ENCODE measurements around the gene KIFBP.
"Not testable (repeated sequence)": the region's sequence is repeated elsewhere in the genome, so short reads cannot be mapped to it uniquely, and the experiment has no call there.

Gene KIFBP

DNA sequence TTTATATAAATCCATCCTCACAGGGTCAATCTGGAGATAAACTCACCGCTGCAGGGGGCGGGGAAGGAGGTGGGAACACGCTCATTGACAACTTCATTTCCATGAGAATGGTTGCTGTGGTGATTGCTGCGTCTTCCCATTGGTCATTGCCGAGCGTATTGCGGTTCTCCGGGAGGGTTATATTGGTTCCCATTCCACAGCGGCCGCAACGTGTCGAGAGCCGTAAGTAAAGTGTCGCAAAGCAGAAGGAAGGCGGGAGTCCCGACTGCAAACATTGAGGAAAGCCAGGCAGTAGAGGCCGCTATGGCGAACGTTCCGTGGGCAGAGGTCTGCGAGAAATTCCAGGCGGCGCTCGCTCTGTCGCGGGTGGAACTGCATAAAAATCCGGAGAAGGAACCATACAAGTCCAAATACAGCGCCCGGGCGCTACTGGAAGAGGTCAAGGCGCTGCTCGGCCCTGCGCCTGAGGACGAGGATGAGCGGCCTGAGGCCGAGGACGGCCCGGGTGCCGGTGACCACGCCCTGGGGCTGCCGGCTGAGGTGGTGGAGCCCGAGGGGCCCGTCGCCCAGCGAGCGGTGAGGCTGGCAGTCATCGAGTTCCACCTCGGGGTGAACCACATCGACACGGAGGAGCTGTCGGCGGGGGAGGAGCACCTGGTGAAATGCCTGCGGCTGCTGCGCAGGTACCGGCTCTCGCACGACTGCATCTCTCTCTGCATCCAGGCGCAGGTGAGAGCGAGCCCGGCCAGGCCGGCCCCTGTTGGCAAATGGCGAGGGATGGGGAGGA, at the start of gene KIFBP:
TSS of gene KIFBP (plus strand) at position 274 of the 787 bp plus-strand sequence. CDS start at position 304, 30 bp downstream.
- DNase-seq (ENCODE audit: low spot score in 2 of 2) (peak; percentile 51 to 65), ATAC-seq (replicated peaks; ENCODE audit: extremely low read depth, poor library complexity, severe bottlenecking) (peak; percentile 76)
- H3K9me3 Mint-ChIP-seq, result no peaks in the 10 kb centered on the region
- H3K27me3 Mint-ChIP-seq, result no peaks in the 10 kb centered on the region
- H3K4me3 Mint-ChIP-seq, result peak within 1 kb of the TSS; percentile 94
- H3K36me3 Mint-ChIP-seq (ENCODE audit: insufficient read depth), result peaks cover 18% of the 10 kb centered on the region
- H3K4me1 Mint-ChIP-seq, result peaks cover 52% of the 10 kb centered on the region
- H3K27ac Mint-ChIP-seq (ENCODE audit: low read depth), result peak within 1 kb of the TSS; percentile 92

DNA sequence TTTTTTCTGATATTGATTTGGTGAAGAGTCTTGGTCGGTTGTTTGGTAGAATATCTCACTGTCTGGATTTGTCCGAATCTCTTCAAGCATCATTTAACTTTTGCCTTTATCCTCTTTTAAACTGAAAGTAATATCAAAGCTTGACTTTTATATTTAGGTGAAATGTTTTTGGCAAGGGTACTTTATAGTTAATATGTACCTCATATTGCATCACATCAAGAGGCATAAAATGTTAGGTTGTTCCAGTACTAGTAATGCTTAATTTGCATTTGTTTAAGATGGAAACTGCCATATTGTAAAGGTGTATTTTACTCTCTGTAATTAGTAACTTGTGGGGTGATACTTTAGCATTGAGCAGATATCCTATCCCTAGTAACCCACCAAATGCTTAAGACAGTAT, 49.7 kb upstream of the KIFBP start:
- no peak overlapping the region for H3K4me3 Mint-ChIP-seq
- no peaks in the 10 kb centered on the region for H3K9me3 Mint-ChIP-seq
- peaks cover 6% of the 10 kb centered on the region for H3K4me1 Mint-ChIP-seq
- DNase-seq (ENCODE audit: low spot score in 2 of 2) (no peak), ATAC-seq (replicated peaks; ENCODE audit: extremely low read depth, poor library complexity, severe bottlenecking) (no peak)
- H3K27ac Mint-ChIP-seq (ENCODE audit: low read depth), result peak overlapping the region; percentile 1
- peaks cover 47% of the 10 kb centered on the region for H3K36me3 Mint-ChIP-seq (ENCODE audit: insufficient read depth)
- H3K27me3 Mint-ChIP-seq, result no peaks in the 10 kb centered on the region

GRCh38 chr10:68940917-68941316, 47.7 kb upstream of the KIFBP start:
- DNase-seq (ENCODE audit: low spot score in 2 of 2); H3K9me3 Mint-ChIP-seq; H3K4me1 Mint-ChIP-seq; ATAC-seq (replicated peaks; ENCODE audit: extremely low read depth, poor library complexity, severe bottlenecking); H3K27ac Mint-ChIP-seq (ENCODE audit: low read depth); H3K27me3 Mint-ChIP-seq; H3K4me3 Mint-ChIP-seq: not testable (repeated sequence)
- peaks cover 47% of the 10 kb centered on the region for H3K36me3 Mint-ChIP-seq (ENCODE audit: insufficient read depth)

- H3K27me3 Mint-ChIP-seq, result no peaks in the 10 kb centered on the region
- H3K36me3 Mint-ChIP-seq (ENCODE audit: insufficient read depth), result peaks cover 24% of the 10 kb centered on the region
- peaks cover 3% of the 10 kb centered on the region for H3K4me1 Mint-ChIP-seq
- H3K27ac Mint-ChIP-seq (ENCODE audit: low read depth), result no peak overlapping the region
- H3K9me3 Mint-ChIP-seq, result no peaks in the 10 kb centered on the region
- H3K4me3 Mint-ChIP-seq, result no peak overlapping the region
- DNase-seq (ENCODE audit: low spot score in 2 of 2) (no peak), ATAC-seq (replicated peaks; ENCODE audit: extremely low read depth, poor library complexity, severe bottlenecking) (no peak)
Measured at GRCh38 chr10:68950598-68950997, 38.0 kb upstream of the KIFBP start.

DNA sequence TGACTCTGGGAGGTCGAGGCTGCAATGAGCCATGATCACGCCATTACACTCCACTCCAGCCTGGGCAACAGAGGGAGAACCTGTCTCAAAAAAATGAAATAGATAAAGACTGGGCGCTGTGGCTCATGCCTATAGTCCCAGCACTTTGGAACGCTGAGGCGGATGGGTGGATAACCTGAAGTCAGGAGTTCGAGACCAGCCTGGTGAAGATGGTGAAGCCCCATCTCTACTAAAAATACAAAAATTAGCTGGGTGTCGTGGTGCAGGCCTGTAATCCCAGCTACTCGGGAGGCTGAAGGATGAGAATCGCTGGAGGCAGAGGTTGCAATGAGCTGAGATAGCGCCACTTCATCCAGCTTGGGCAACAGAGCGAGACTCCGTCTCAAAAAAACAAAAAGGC, 33.7 kb upstream of the KIFBP start:
- H3K27ac Mint-ChIP-seq (ENCODE audit: low read depth), result peak overlapping the region; percentile 99
- peaks cover 31% of the 10 kb centered on the region for H3K4me1 Mint-ChIP-seq
- no peak for ATAC-seq (replicated peaks; ENCODE audit: extremely low read depth, poor library complexity, severe bottlenecking)

DNA sequence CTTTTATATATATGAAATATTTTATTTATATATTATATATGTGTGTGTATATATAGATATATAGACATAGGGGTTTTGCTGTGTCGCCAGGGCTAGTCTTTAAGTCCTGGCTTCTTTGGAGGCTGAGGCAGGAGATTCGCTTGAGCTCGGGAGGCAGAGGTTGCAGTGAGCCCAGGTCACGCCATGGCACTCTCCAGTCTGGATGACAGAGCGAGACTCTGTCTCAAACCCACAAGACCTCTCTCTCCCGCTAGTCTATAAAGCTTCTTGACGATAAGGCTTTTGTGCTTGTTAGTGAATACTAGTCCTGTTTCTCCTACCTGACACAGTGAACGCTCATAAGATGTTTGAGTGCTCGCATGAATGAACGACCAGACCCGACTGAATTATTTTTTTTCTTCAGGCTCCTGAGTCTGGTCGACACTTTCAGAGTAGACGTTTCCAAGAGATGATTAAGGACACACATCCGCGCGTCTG, 33.2 kb upstream of the KIFBP start:
- peaks cover 29% of the 10 kb centered on the region for H3K36me3 Mint-ChIP-seq (ENCODE audit: insufficient read depth)
- peak overlapping the region; percentile 99 for H3K4me3 Mint-ChIP-seq
- ATAC-seq (replicated peaks; ENCODE audit: extremely low read depth, poor library complexity, severe bottlenecking) (peak; percentile 9), DNase-seq (ENCODE audit: low spot score in 2 of 2) (peak in 1 of 2 donors; percentile 14)
- H3K9me3 Mint-ChIP-seq, result no peaks in the 10 kb centered on the region
- H3K4me1 Mint-ChIP-seq, result peaks cover 35% of the 10 kb centered on the region
- no peaks in the 10 kb centered on the region for H3K27me3 Mint-ChIP-seq
- peak overlapping the region; percentile 99 for H3K27ac Mint-ChIP-seq (ENCODE audit: low read depth)

More for the DNA sequence above, 33.7 kb upstream of the KIFBP start:
- Mint-ChIP-seq H3K27me3 (no peaks in the 10 kb centered on the region), H3K4me3 (peak overlapping the region; percentile 99), H3K9me3 (no peaks in the 10 kb centered on the region), H3K36me3 (ENCODE audit: insufficient read depth) (peaks cover 26% of the 10 kb centered on the region)
- no peak for DNase-seq (ENCODE audit: low spot score in 2 of 2)

GRCh38 chr10:68955832-68956532, 32.6 kb upstream of the KIFBP start, which contains the start of gene DDX21:
TSS of gene DDX21 (plus strand) at chr10:68956170. CDS start at chr10:68956226, 56 bp downstream.
- H3K27ac Mint-ChIP-seq (ENCODE audit: low read depth), result peak within 1 kb of the TSS; percentile 99
- no peaks in the 10 kb centered on the region for H3K27me3 Mint-ChIP-seq
- ATAC-seq (replicated peaks; ENCODE audit: extremely low read depth, poor library complexity, severe bottlenecking) (peak; percentile 86), DNase-seq (ENCODE audit: low spot score in 2 of 2) (peak; percentile 73 to 81)
- H3K36me3 Mint-ChIP-seq (ENCODE audit: insufficient read depth), result peaks cover 34% of the 10 kb centered on the region
- H3K9me3 Mint-ChIP-seq, result no peaks in the 10 kb centered on the region
- H3K4me1 Mint-ChIP-seq, result peaks cover 35% of the 10 kb centered on the region
- H3K4me3 Mint-ChIP-seq, result peak within 1 kb of the TSS; percentile 99

- H3K36me3 Mint-ChIP-seq (ENCODE audit: insufficient read depth), result peaks cover 42% of the 10 kb centered on the region
Measured at GRCh38 chr10:68957284-68957615, 31.4 kb upstream of the KIFBP start.

GRCh38 chr10:68957654-68958053, 30.9 kb upstream of the KIFBP start:
- H3K4me1 Mint-ChIP-seq, result peaks cover 45% of the 10 kb centered on the region
- H3K9me3 Mint-ChIP-seq, result no peaks in the 10 kb centered on the region
- DNase-seq (ENCODE audit: low spot score in 2 of 2) (no peak), ATAC-seq (replicated peaks; ENCODE audit: extremely low read depth, poor library complexity, severe bottlenecking) (no peak)
- H3K36me3 Mint-ChIP-seq (ENCODE audit: insufficient read depth), result peaks cover 46% of the 10 kb centered on the region
- peak overlapping the region; percentile 99 for H3K27ac Mint-ChIP-seq (ENCODE audit: low read depth)
- no peaks in the 10 kb centered on the region for H3K27me3 Mint-ChIP-seq
- peak overlapping the region; percentile 99 for H3K4me3 Mint-ChIP-seq

More at GRCh38 chr10:68957284-68957615, 31.4 kb upstream of the KIFBP start:
- ATAC-seq (replicated peaks; ENCODE audit: extremely low read depth, poor library complexity, severe bottlenecking) (no peak), DNase-seq (ENCODE audit: low spot score in 2 of 2) (no peak)
- no peaks in the 10 kb centered on the region for H3K9me3 Mint-ChIP-seq
- peak overlapping the region; percentile 99 for H3K27ac Mint-ChIP-seq (ENCODE audit: low read depth)
- peaks cover 44% of the 10 kb centered on the region for H3K4me1 Mint-ChIP-seq
- peak overlapping the region; percentile 99 for H3K4me3 Mint-ChIP-seq
- H3K27me3 Mint-ChIP-seq, result no peaks in the 10 kb centered on the region

DNA sequence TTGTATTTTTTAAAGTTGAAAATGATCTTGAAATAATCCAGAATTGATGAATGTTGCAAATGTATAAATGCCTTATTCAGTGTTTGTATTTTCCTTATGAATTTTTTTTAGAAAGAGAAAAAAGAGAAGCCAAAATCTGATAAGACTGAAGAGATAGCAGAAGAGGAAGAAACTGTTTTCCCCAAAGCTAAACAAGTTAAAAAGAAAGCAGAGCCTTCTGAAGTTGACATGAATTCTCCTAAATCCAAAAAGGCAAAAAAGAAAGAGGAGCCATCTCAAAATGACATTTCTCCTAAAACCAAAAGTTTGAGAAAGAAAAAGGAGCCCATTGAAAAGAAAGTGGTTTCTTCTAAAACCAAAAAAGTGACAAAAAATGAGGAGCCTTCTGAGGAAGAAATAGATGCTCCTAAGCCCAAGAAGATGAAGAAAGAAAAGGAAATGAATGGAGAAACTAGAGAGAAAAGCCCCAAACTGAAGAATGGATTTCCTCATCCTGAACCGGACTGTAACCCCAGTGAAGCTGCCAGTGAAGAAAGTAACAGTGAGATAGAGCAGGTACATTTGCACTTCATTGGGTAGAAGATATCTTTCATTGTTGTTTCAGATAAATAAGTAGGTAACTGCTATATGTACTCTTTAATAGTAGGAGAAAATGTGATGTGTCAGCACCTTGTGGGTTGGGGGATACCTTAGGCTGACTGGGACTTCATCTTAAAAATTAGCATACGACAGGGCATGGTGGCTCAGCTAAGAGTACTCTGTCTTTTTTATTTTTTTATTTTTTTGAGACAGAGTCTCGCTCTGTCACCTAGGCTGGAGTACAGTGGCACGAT, 28.7 kb upstream of the KIFBP start:
- DNase-seq (ENCODE audit: low spot score in 2 of 2), result no peak
- Mint-ChIP-seq H3K9me3 (no peaks in the 10 kb centered on the region), H3K27ac (ENCODE audit: low read depth) (peak overlapping the region; percentile 53), H3K4me1 (peaks cover 45% of the 10 kb centered on the region), H3K36me3 (ENCODE audit: insufficient read depth) (peaks cover 68% of the 10 kb centered on the region), H3K27me3 (no peaks in the 10 kb centered on the region), H3K4me3 (peak overlapping the region; percentile 18)
- ATAC-seq (replicated peaks; ENCODE audit: extremely low read depth, poor library complexity, severe bottlenecking), result no peak

- Mint-ChIP-seq H3K4me1 (peaks cover 26% of the 10 kb centered on the region), H3K4me3 (no peak overlapping the region), H3K27ac (ENCODE audit: low read depth) (no peak overlapping the region), H3K36me3 (ENCODE audit: insufficient read depth) (peaks cover 83% of the 10 kb centered on the region), H3K27me3 (no peaks in the 10 kb centered on the region), H3K9me3 (no peaks in the 10 kb centered on the region)
- DNase-seq (ENCODE audit: low spot score in 2 of 2) (no peak), ATAC-seq (replicated peaks; ENCODE audit: extremely low read depth, poor library complexity, severe bottlenecking) (no peak)
Measured at GRCh38 chr10:68963151-68963550, 25.5 kb upstream of the KIFBP start.

DNA sequence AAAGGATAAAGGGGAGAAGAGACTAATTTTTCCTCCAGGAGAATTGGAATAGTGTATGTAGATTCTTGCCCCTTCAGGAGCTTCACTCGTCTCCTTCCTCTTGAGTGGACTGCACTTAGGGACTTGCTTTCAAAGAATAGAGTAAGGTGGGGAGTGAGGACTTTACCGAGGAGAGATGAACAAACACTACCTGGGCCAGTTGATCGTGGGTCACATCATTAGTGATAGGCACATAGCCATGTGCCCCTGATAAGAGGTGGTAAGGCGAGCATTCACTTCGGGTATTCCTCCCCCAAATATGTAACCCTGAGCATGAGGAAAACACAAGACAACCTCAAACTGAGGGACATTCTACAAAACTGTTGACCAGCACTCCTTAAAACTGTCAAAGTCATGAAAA, 14.6 kb upstream of the KIFBP start:
- H3K36me3 Mint-ChIP-seq (ENCODE audit: insufficient read depth), result peaks cover 91% of the 10 kb centered on the region

More for the DNA sequence above, 14.6 kb upstream of the KIFBP start:
- ATAC-seq (replicated peaks; ENCODE audit: extremely low read depth, poor library complexity, severe bottlenecking) (no peak), DNase-seq (ENCODE audit: low spot score in 2 of 2) (no peak)
- Mint-ChIP-seq H3K4me3 (no peak overlapping the region), H3K9me3 (no peaks in the 10 kb centered on the region), H3K4me1 (peaks cover 3% of the 10 kb centered on the region), H3K27me3 (no peaks in the 10 kb centered on the region), H3K27ac (ENCODE audit: low read depth) (no peak overlapping the region)
